Fibroblast of mammary gland (primary cell): Measurements from ENCODE around the gene DUS1L.

ENCODE experiments used
- DNase-seq: peaks from one replicate; pipeline ENCODE4 v3.0.0-alpha.2; 2010; ENCODE audit warnings: low read depth
- H3K4me3 ChIP-seq: 2 replicates; pipeline ENCODE4 v1.5.1; 2011; ENCODE audit warnings: low read depth, mild to moderate bottlenecking, low read length, moderate library complexity; ENCODE audit not compliant: control insufficient read depth
- TF ChIP-seq, protein P1 (sequence below): conservative IDR thresholded peaks from 2 replicates; pipeline ENCODE4 v1.5.1; 2011; ENCODE audit warnings: low read depth, low read length, inconsistent platforms; ENCODE audit not compliant: control insufficient read depth, insufficient read depth

DUS1L gene

DNA sequence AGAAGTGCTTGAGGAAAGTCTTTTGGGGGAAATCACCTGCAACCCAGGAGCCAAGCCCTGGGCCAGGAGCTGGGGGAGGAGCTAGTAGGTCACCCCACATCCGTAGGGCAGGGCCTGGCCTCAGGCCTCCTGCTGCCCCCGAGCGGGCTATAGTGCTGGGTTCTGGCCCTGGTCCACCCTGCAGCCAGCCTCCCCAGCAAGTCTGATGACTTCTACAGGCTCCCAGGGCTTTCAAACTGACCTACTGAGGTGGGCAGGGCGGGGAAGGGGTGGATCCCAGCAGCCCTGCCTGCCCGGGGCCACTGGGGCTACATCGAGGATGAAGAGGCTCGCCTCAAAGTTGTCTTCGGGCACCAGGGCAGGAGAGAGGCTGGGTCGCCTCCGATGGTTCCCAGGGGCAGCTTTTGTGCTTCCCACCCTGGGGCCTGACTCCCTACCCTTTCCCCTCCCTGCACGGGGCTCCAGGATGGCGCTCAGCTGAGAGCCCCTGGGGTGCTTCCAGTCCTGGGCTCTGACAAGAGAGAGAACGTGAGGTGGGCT is 47.9 kb downstream of the DUS1L start:
- TF ChIP-seq, protein P1, sequence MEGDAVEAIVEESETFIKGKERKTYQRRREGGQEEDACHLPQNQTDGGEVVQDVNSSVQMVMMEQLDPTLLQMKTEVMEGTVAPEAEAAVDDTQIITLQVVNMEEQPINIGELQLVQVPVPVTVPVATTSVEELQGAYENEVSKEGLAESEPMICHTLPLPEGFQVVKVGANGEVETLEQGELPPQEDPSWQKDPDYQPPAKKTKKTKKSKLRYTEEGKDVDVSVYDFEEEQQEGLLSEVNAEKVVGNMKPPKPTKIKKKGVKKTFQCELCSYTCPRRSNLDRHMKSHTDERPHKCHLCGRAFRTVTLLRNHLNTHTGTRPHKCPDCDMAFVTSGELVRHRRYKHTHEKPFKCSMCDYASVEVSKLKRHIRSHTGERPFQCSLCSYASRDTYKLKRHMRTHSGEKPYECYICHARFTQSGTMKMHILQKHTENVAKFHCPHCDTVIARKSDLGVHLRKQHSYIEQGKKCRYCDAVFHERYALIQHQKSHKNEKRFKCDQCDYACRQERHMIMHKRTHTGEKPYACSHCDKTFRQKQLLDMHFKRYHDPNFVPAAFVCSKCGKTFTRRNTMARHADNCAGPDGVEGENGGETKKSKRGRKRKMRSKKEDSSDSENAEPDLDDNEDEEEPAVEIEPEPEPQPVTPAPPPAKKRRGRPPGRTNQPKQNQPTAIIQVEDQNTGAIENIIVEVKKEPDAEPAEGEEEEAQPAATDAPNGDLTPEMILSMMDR, result no peak
- no peak overlapping the region for H3K4me3 ChIP-seq
- DNase-seq, result no peak

DNA sequence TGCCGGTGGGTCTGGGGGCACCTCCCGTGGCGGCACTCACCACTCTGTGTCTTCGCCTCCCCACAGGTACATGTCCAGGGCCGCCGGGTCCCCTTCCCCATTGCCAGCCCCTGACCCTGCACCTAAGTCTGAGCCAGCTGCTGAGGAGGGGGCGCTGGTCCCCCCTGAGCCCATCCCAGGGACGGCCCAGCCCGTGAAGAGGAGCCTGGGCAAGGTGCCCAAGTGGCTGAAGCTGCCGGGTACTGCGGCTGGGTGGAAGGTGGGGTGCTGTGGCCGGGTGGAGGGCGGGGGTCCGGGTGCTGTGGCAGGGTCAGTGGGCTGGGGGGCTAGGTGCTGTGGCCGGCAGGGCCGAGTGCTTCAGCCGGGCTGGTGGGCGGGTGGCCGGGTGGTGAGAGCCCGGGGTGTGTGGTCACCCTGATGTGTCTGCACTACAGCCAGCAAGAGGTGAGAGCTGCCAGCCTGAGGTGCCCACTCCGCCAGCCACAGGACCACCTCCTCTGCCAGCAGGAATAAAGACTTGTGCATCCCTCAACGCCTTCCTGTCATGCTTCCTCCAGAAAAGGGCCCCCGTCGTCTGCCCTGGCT is 48.6 kb downstream of the DUS1L start:
- no peak overlapping the region for H3K4me3 ChIP-seq
- DNase-seq, result no peak
- TF ChIP-seq, protein P1, result no peak

GRCh38 chr17:82016061-82016874 is 49.3 kb downstream of the DUS1L start:
- H3K4me3 ChIP-seq, result no peak overlapping the region
- no peak for DNase-seq
- TF ChIP-seq, protein P1, result no peak

DNA sequence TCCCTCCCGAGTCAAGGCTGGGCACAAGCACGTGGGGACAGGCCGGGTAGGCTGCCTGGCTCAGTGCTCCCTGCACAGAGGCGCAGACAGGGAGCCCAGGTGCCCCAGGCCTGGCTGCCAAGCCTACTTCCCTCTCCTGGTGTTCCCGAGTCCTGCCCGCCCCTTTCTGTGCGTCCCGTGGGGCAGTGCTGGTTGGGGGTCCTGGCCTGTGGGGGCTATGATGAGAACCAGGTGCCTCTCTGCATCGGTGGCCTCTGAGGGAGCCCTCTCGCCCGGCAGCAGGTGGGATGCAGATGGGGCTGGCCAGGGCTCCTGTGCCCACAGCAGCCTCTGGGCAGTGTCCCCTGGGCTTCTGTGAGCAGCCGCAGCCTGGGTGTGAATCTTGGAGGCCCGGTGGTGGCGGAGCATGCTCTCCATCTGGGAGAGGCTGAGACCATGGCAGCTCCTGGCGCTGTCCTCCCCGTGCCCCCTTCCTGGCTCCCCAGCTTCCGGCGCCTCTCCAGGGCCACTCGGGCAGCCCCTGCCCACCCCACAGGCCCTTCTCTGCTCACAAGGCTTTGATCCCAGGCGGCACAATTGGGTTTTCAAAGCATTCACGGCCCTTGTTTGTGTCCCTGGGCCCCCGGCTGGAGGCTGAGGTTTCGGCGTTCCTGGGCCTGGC is 50.2 kb downstream of the DUS1L start:
- TF ChIP-seq, protein P1, result no peak
- no peak for DNase-seq
- H3K4me3 ChIP-seq, result no peak overlapping the region

DNA sequence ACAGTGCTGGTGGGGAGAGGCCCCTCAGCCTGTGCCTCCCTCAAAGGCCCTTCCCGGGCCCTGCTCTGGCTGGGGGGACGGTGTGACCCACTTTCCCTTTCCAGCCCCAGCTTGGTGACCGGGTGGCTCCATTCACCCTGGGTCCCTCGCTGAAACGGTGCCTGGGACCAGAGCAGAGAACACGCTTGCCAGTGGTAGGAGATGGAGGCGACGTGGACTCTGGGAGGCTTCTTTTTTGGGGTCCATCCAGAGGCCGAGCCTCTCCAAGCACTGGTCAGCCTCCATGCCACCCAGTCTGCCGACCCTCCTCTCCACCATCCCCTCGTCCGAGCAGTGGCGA is 50.7 kb downstream of the DUS1L start:
- no peak overlapping the region for H3K4me3 ChIP-seq
- no peak for DNase-seq
- TF ChIP-seq, protein P1, result no peak

DNA sequence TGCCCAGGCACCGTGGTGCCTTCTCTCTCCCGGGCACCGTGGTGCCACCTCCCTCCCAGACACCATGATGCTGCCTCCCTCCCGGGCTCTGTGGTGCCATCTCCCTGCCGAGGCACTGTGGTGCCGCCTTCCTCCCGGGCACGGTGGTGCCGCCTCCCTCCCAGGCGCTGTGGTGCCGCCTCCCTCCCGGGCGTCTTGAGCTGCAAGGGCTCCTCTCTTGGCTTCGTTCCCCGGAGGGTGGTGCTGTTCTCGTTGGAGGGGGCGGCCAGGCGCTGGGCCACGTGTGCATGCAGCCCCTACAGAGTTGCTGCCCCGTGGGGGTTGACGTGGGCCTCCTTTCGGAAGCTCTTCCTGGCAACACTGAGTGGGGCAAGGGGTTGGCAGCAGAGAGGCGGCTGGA is 51.2 kb downstream of the DUS1L start:
- DNase-seq, result no peak
- TF ChIP-seq, protein P1, result no peak
- H3K4me3 ChIP-seq, result no peak overlapping the region
